Progenitor cell of endocrine pancreas (in vitro differentiated cells): ENCODE data around the gene GAN. TPM values are rescaled to one million over a fixed set of nuclear protein-coding genes. Genes with fewer than 3 reads are reported as not detected.
A peak's percentile ranks its signal among the peaks of the same experiment; 100 is the strongest.

Experiments used
- DNase-seq: peaks from one replicate; pipeline ENCODE4 v3.0.0; 2021; ENCODE audit warnings: low spot score; ENCODE audit not compliant: unreplicated experiment
- H3K27ac Mint-ChIP-seq: 2 replicates; pipeline ENCODE4 v1.8.0; 2021; ENCODE audit warnings: mild to moderate bottlenecking, moderate library complexity, mixed read lengths
- H3K27me3 Mint-ChIP-seq: 2 replicates; pipeline ENCODE4 v1.8.0; 2021; ENCODE audit warnings: mixed read lengths
- H3K36me3 Mint-ChIP-seq: 2 replicates; pipeline ENCODE4 v1.8.0; 2022; ENCODE audit warnings: mixed read lengths; ENCODE audit not compliant: insufficient read depth
- H3K4me1 Mint-ChIP-seq: 2 replicates; pipeline ENCODE4 v1.8.0; 2021; ENCODE audit warnings: low read depth, mixed read lengths
- H3K4me3 Mint-ChIP-seq: 2 replicates; pipeline ENCODE4 v1.8.0; 2021; ENCODE audit warnings: low read depth, mild to moderate bottlenecking, moderate library complexity, mixed read lengths
- H3K9me3 Mint-ChIP-seq: 2 replicates; pipeline ENCODE4 v1.8.0; 2021; ENCODE audit warnings: low read depth, mixed read lengths
- CTCF ChIP-seq: fragments of 200-600 bp; sonication (generic); IDR thresholded peaks from one replicate; pipeline ENCODE4 v1.5.0; 2021; ENCODE audit warnings: antibody characterized with exemption, mild to moderate bottlenecking; ENCODE audit not compliant: unreplicated experiment
- total RNA-seq: library from RNA; stranded (reverse); gene quantifications from 2 replicates; pipeline ENCODE4 v1.2.1, GENCODE V29; 2021

Gene GAN
- total RNA-seq, 1 donor from 2014 or later: 14.0 TPM

- no peak overlapping the region for H3K27ac Mint-ChIP-seq
- DNase-seq: no peak
These were observed 93.7 kb downstream of the GAN start for GRCh38 chr16:81408409-81408950.

GRCh38 chr16:81409016-81409556 is 94.3 kb downstream of the GAN start:
- Mint-ChIP-seq H3K4me3 (no peak overlapping the region), H3K4me1 (peaks cover 3% of the 10 kb centered on the region), H3K9me3 (no peaks in the 10 kb centered on the region), H3K36me3 (no peaks in the 10 kb centered on the region), H3K27me3 (peaks cover 20% of the 10 kb centered on the region), H3K27ac (peak overlapping the region; percentile 63)
- DNase-seq: no peak
- no peak for TF ChIP-seq CTCF

More at GRCh38 chr16:81408409-81408950, 93.7 kb downstream of the GAN start:
- H3K4me1 Mint-ChIP-seq: peaks cover 3% of the 10 kb centered on the region
- no peak for TF ChIP-seq CTCF
- no peaks in the 10 kb centered on the region for H3K36me3 Mint-ChIP-seq
- no peaks in the 10 kb centered on the region for H3K9me3 Mint-ChIP-seq
- H3K27me3 Mint-ChIP-seq: peaks cover 20% of the 10 kb centered on the region
- no peak overlapping the region for H3K4me3 Mint-ChIP-seq

DNA sequence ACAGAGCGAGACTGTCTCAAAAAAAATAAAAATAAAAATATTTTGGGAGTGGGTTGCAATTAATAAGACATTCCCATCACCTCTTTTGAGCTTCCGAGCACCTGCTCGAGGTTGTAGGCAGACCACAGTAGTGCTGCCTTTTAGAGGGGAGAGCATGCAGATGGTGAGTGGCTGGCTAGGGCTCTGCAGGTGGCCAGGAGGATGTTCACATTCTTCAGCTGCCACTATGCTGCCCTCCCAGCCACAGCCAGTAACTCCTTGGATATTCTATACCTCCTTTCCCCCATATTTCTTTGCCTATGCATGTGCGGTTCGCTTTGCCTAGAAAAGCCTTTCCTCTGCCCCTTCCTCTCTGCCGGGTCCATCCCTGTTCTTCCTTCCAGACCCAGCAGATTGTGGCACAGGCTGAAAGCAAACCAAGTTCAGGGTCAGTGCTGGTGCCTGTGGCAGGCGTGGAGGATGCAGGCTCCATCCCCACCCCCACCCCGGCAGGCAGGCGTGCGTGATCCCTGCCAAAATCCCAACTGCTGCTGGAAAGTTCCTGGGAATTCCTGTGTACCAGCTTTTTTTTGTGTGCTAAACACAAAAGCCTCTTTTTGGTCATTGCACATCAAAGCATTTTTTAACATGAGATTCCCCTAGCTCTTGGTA is 96.0 kb downstream of the GAN start:
- no peak for DNase-seq

DNA sequence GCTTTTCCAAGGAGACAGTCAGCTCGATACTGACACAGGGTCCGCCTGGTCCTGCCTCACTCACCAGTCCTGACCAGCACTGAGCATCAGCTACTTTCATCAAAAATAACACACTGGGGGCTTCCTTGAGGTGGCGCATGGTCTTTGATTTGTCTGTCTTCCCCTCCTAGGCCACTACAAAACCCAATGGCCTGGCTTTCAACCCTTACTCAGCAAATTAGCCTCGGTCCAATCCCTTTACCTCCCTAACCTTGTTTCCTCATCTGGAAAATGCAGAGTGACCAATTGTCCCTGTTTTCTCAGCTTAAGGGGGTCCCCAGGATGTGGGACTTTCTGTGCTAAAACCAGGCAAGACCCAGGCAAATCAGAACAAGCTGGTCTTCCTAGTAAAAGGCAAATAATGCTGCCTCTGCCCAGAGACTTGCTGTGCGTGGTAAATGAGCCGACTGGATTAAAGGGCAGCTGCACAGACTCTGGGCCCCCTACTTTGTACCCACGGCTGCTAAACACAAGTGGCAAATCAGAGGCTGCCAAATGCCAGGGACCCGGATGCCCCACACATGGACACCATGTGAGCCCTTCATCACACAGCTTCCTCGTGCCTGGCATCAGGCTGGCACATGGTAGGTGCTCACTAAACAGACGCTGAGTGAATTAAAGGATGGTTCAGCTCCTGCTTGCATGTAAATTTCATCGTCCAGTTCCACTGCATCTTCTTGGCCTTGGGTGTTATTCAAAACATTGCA is 98.7 kb downstream of the GAN start:
- no peak for TF ChIP-seq CTCF
- DNase-seq: no peak
- Mint-ChIP-seq H3K9me3 (no peaks in the 10 kb centered on the region), H3K4me1 (peaks cover 6% of the 10 kb centered on the region), H3K27ac (no peak overlapping the region), H3K27me3 (peaks cover 20% of the 10 kb centered on the region), H3K36me3 (no peaks in the 10 kb centered on the region), H3K4me3 (no peak overlapping the region)

More for the DNA sequence above, 96.0 kb downstream of the GAN start:
- Mint-ChIP-seq H3K4me3 (no peak overlapping the region), H3K27ac (no peak overlapping the region), H3K27me3 (peaks cover 20% of the 10 kb centered on the region), H3K4me1 (peaks cover 6% of the 10 kb centered on the region), H3K36me3 (no peaks in the 10 kb centered on the region), H3K9me3 (no peaks in the 10 kb centered on the region)
- no peak for TF ChIP-seq CTCF

DNA sequence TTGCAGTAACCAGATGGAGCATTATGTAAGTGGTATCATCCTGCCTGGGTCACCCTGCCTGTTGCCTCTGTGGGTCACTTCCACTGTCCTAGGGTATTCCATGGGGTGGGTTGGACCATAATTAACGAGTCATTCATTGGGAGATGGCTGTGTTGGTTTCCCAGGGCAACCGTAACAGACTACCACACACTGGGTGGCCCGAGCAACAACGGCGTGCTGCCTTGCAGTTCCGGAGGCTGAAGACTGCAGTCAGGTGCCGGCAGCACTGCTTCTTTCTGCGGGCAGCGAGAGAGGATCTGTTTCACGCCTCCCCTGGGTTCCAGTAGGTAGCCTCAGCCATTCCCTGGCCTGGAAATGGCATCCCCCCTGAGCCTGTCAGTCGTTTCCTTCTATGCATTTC is 101.0 kb downstream of the GAN start:
- Mint-ChIP-seq H3K4me3 (no peak overlapping the region), H3K9me3 (no peaks in the 10 kb centered on the region), H3K4me1 (peaks cover 6% of the 10 kb centered on the region), H3K36me3 (no peaks in the 10 kb centered on the region), H3K27ac (no peak overlapping the region), H3K27me3 (peaks cover 9% of the 10 kb centered on the region)
- no peak for TF ChIP-seq CTCF
- no peak for DNase-seq
